GM03348 (cell line): ENCODE data around the gene PLXND1.
"Not testable (repeated sequence)": the region's sequence is repeated elsewhere in the genome, so short reads cannot be mapped to it uniquely, and the experiment has no call there.

Experiments
- DNase-seq: peaks from one replicate; pipeline ENCODE4 v3.0.0; 2012; ENCODE audit warnings: low spot score

The PLXND1 gene

DNA sequence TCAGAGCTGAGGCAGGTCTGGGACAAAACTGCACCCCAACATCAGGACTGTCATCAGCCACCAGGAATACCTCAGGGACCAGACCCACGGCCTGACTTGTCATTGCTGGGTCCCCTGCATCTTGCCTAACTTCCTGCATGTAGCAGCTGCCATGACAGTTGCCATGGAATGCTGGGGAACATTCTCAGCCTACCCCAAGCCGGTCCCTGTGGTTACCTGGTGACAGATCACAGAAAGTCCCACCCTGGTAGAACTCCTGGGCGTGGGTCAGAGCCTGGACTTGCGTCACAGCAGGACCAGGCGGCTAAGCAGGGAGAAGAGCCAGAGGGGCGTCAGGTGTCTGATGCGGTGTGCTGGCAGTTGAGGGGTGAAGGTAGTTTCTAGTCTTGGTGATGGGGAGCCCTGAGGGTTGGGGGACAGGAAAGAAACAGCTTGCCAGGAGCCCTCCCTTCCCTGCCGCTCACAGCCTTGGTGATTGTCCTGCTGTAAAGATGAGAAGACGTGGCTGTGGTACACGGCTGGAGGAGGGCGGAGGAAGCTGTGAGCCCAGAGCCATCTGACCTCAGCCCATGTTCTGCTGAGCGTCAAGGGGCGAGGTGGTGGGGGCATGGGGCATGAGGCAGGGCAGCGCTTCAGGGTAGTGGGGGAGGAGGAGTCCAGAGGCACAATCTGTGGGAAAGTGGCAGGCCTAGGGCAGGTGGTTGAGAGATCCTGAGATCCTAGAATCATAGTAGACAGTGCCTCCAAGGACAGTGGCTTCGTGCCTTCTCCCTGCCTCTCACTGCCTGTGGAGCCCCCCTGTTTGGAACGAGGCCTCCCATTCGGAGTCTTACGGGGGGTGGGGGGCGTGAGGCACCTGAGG, 58.1 kb downstream of the PLXND1 start:
- no peak for DNase-seq

DNA sequence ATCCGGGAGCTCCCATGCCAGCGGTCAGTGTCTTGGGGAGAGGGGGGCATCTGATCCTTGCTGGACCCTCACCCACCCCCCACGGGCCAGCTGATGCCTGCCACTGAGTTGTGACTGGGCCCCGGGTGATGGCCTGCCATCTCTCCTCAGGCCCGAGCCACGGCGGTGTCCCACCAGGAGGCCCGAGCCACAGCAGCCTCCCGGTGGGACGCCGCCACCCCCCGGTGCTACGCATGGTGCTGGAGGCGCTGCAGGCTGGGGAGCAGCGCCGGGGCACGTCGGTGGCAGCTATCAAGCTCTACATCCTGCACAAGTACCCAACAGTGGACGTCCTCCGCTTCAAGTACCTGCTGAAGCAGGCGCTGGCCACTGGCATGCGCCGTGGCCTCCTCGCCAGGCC, 59.2 kb downstream of the PLXND1 start:
- DNase-seq: no peak

DNA sequence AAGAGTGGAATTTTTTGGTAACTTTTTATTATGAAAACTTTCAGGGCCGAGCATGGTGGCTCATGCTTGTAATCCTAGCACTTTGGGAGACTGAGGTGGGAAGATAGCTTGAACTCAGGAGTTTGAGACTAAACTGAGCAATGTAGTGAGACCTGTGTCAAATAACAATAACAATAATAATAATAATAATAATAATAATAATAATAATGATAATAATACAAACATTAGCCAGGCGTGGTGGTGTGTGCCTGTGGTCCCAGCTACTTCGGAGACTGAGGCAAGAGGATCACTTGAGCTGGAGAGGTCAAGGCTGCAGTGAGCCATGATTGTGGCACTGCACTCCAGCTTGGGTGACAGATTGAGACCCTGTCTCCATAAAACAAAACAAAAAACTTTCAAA, 60.5 kb downstream of the PLXND1 start:
- not testable (repeated sequence) for DNase-seq

DNA sequence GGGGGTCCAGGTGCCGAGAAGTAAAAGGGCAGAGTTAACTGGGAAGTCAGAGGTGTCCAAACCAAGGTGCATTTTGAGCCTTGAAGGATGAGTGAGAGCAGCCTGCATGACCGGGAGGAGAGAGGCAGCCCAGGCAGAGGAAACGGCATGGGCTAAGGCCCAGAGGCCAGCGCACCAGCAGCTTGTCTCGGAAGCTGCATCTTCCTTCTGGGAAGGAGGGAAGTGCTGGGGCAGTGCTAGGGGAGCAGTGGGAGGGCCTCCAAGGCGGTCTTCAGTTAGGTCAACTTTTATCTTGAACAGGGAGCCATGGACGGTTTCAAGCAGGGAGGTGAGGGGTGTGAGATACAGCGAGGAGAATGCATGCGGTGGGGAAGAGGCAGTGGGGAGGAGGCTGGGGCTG, 62.5 kb downstream of the PLXND1 start:
- no peak for DNase-seq

DNA sequence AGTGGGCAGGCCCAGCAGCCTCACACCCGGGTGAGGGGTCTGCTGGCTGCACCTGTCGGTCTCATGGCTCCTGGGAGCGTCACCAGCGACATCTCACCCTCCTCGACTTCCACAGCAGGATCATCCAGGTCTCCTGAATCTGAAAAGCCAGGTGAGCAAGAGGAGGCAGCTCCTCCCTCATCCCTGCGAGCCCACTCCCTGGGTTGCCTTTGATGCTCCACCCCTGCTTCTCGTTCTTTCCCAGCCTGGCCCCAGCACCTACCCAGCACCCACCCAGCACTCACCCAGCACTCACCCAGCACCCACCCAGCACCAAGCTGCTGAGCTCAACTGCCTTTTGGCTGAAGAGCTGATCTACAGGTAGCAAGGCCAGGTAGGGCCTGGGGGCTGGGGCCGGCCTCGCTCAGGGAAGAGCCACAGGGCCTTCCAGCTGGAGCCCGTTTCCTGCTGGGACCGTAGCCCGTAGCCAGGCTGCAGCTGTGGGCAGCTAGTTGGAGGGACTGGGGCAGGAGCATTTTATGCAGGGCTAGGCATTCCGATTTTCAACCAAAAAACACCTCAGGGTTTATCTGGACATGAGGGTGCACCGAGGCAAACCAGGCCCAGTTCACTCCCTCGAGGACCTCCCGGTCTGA, 63.2 kb downstream of the PLXND1 start, which contains the start of gene H1-8:
Gene H1-8 (plus strand): TSS at position 20 of the 635 bp plus-strand sequence. CDS start 44 bp downstream, at position 64.
- DNase-seq: no peak

DNA sequence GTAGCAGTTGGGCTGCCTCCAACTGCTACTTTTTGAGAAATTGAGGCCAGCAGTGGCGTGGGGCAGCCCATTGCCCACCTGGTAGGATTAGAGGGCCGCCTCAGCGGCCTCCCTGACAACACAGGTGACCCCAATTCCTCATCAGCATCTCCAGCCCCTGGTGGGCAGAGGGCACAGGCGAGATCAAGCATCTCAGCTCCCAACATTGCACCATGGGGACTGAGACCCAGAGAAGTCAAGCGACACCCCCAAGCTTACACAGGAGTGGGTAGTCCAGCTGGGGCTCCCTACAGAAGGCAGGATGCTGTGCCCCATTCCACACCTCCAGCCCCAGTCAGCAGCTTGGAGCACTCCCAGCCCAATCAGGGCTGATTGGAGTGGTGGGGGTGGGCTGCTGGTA, 63.7 kb downstream of the PLXND1 start:
- DNase-seq: no peak

DNA sequence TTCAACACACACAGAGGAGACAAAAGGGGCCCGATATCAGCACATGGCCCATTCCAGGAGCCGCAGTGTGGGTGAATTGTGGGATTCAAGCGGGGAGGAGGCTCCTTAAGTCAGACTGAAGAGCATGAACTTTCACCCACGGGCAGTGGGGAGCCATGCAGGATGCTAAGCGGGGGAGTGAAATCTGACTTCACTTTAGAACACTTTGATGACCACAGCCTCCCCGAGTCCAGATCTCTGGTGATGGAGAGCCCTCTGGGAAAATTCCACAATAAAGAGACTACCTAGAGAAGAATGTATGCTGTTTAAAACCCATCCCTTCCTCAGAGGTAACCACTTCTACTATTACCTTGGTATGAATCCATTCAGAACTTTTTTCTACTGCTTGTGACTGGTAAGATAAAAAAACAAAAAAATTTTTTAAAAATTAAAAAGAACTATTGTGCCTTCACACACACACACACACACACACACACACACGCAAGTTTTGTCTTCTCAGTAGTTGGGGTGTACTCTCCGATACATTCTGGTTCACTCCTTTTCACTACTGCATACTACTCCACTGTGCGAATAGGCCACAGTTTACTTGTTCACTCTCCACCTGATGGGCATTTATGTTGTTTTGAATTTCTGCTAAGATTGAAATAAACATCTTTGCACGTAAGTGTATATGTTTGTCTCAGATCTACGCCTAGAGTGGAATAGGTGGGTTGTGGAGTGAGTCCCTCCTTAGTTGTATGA, 65.5 kb downstream of the PLXND1 start:
- no peak for DNase-seq

DNA sequence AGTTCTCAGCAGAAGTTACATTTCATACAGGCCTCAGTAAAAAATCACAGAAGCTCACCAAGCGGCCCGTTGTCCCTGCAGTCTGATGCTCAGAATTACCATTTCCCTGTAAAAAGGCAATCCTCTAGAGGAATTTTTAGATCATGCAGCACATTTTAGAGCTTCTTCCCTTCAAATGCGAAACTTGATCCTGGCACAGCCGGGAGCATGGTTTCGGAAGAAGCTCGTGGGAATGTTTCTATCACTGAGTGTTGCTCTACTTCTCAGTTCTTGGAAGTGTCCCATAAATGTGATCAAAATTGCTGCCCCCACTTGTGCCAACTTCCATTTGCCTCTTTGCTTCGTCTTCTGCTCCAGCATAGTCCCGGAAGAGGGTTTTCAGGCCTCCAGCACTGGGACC, 67.3 kb downstream of the PLXND1 start:
- DNase-seq: no peak

DNA sequence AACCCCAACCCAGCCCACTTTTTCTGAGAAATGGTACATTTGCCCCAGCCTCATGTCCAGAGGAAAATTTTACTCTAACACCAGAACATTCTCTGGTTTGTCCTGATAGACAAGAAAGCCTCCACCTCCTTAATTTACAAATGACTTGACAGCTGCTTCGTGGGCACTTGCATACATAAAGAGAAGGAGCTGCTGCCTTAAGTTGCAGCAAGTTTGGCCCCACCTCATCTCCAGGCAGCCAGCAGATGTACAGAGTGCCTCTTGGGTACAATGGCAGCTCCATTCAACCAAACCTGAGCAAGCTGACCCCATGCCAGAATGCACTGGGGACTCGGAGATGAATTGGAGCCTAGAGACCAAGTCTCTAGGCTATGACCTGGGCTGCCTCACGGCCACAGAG, 69.7 kb downstream of the PLXND1 start:
- no peak for DNase-seq

DNA sequence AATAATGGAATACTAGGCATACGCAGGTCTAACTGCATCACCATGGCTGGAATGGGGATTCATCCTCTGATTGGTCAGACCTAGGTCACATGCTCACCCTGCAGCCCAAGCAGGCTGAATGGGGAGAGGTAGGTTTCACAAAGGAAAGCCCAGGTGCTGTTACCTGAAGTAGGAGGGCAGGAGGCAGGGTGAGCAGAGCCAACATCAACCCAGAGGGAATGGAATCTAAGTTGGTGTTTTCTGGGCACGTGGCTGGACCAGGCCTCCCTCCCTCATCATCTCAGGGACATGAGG, 70.2 kb downstream of the PLXND1 start:
- no peak for DNase-seq

DNA sequence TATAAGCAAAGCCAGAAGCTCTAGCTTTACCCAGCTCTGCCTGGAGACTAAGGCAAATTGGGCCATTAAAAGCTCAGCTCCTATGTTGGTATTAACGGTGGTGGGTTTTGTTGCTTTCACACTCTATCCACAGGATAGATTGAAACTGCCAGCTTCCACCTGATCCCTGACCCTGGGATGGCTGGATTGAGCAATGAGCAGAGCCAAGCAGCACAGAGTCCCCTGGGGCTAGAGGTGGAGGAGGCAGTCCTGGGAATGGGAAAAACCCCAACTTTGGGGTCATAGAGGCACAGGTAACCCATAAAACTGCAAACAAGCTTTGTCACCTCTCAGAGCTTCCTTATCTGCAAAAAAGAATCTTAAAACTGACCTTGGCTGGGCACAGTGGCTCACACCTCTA, 71.4 kb downstream of the PLXND1 start:
- DNase-seq: no peak

DNA sequence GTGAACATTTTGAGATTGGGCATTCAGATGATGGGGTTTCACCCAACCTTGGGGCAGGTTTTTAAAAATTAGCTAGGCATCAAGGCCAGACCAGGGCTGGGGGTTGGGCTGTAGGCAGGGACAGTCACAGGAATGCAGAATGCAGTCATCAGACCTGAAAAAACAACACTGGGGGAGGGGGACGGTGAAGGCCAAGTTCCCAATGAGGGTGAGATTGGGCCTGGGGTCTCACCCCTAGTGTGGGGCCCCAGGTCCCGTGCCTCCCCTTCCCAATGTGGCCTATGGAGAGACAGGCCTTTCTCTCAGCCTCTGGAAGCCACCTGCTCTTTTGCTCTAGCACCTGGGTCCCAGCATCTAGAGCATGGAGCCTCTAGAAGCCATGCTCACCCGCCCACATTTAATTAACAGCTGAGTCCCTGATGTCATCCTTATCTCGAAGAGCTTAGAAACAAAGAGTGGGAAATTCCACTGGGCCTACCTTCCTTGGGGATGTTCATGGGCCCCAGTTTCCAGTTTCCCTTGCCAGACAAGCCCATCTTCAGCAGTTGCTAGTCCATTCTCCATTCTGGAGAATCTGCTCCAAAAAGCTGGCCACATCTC, 71.9 kb downstream of the PLXND1 start:
- DNase-seq: no peak

DNA sequence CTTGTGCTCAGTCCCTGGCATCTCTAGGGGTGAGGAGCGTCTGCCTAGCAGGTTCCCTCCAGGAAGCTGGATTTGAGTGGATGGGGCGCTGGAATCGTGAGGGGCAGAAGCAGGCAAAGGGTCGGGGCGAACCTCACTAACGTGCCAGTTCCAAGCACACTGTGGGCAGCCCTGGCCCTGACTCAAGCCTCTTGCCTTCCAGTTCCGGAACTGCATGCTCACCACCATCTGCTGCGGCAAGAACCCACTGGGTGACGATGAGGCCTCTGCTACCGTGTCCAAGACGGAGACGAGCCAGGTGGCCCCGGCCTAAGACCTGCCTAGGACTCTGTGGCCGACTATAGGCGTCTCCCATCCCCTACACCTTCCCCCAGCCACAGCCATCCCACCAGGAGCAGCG, 73.1 kb downstream of the PLXND1 start:
- no peak for DNase-seq

DNA sequence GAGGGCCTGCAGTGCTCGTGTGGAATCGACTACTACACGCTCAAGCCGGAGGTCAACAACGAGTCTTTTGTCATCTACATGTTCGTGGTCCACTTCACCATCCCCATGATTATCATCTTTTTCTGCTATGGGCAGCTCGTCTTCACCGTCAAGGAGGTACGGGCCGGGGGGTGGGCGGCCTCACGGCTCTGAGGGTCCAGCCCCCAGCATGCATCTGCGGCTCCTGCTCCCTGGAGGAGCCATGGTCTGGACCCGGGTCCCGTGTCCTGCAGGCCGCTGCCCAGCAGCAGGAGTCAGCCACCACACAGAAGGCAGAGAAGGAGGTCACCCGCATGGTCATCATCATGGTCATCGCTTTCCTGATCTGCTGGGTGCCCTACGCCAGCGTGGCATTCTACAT, 74.2 kb downstream of the PLXND1 start:
- no peak for DNase-seq

DNA sequence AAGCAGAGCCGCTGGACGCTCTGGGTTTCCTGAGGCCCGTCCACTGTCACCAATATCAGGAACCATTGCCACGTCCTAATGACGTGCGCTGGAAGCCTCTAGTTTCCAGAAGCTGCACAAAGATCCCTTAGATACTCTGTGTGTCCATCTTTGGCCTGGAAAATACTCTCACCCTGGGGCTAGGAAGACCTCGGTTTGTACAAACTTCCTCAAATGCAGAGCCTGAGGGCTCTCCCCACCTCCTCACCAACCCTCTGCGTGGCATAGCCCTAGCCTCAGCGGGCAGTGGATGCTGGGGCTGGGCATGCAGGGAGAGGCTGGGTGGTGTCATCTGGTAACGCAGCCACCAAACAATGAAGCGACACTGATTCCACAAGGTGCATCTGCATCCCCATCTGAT, 74.8 kb downstream of the PLXND1 start:
- DNase-seq: no peak

DNA sequence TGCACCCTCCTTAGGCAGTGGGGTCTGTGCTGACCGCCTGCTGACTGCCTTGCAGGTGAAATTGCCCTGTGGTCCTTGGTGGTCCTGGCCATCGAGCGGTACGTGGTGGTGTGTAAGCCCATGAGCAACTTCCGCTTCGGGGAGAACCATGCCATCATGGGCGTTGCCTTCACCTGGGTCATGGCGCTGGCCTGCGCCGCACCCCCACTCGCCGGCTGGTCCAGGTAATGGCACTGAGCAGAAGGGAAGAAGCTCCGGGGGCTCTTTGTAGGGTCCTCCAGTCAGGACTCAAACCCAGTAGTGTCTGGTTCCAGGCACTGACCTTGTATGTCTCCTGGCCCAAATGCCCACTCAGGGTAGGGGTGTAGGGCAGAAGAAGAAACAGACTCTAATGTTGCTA, 75.7 kb downstream of the PLXND1 start:
- no peak for DNase-seq

DNA sequence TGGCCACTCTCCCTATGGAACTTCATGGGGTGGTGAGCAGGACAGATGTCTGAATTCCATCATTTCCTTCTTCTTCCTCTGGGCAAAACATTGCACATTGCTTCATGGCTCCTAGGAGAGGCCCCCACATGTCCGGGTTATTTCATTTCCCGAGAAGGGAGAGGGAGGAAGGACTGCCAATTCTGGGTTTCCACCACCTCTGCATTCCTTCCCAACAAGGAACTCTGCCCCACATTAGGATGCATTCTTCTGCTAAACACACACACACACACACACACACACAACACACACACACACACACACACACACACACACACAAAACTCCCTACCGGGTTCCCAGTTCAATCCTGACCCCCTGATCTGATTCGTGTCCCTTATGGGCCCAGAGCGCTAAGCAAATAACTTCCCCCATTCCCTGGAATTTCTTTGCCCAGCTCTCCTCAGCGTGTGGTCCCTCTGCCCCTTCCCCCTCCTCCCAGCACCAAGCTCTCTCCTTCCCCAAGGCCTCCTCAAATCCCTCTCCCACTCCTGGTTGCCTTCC, 76.2 kb downstream of the PLXND1 start:
- peak; percentile 91 for DNase-seq

DNA sequence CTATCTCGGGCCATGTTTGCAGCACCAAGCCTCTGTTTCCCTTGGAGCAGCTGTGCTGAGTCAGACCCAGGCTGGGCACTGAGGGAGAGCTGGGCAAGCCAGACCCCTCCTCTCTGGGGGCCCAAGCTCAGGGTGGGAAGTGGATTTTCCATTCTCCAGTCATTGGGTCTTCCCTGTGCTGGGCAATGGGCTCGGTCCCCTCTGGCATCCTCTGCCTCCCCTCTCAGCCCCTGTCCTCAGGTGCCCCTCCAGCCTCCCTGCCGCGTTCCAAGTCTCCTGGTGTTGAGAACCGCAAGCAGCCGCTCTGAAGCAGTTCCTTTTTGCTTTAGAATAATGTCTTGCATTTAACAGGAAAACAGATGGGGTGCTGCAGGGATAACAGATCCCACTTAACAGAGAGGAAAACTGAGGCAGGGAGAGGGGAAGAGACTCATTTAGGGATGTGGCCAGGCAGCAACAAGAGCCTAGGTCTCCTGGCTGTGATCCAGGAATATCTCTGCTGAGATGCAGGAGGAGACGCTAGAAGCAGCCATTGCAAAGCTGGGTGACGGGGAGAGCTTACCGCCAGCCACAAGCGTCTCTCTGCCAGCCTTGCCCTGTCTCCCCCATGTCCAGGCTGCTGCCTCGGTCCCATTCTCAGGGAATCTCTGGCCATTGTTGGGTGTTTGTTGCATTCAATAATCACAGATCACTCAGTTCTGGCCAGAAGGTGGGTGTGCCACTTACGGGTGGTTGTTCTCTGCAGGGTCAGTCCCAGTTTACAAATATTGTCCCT, 76.9 kb downstream of the PLXND1 start:
- DNase-seq: no peak

DNA sequence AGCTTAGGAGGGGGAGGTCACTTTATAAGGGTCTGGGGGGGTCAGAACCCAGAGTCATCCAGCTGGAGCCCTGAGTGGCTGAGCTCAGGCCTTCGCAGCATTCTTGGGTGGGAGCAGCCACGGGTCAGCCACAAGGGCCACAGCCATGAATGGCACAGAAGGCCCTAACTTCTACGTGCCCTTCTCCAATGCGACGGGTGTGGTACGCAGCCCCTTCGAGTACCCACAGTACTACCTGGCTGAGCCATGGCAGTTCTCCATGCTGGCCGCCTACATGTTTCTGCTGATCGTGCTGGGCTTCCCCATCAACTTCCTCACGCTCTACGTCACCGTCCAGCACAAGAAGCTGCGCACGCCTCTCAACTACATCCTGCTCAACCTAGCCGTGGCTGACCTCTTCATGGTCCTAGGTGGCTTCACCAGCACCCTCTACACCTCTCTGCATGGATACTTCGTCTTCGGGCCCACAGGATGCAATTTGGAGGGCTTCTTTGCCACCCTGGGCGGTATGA, 77.8 kb downstream of the PLXND1 start, which contains the start of gene RHO:
Gene RHO (plus strand): TSS at position 51 of the 512 bp plus-strand sequence. CDS start 95 bp downstream, at position 146.
- DNase-seq: no peak

DNA sequence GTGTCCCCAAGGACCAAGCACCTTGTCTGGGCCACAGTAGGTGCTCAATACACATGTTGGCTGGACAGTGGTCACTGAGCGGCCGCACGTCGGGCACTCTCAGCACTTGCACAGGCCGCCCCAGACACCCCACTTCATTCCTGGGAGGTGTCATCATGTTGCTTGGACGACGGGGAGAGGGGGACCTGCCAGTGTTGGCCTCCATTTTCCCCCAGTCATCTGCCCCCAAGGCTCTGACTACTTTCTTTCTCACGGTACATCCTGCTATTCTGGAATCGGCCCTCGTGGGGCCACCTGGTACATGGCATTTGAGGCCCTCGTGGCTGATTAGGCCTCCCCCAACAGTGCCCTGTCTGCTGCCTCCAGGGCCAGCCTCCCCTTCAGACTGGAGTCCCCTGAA, 79.2 kb downstream of the PLXND1 start:
- no peak for DNase-seq
